ENCODE results near the gene GDF2.

GDF2 gene

DNA sequence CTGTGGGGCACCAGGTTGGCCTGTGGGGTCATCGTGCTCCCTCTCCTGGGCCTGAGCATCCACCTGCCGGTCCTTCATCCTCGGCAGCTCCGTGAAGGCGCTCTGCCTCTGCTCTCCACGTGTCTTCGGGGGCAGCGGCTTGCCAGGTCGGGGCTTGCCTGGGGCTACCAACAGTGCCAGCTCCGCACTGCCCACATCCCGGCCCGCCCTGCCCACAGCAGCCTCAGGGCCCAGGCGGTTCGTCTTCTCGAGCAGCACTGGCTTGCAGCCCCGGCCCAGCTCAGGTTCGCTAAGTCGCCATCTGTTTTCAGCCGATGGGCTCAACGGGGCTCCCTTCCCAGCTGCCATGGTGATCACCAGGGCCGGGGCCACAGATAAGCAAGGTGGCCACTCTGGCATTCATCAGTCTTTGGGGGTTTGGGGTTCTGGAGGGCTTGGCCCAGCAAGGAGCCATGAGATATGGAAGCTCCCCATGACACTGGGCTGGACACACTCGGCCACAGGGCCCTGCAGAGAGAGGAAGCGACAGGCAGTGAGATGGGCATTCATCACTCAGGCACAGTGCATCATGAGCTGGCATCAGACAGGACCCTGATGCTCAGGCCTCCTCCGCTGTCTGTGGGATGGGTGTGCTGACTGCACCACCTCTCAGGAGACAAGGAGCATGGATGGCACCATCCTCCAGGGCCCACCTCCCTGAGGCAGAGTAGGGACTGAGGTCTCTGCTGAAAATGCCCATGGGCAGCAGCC lies 46.4 kb downstream of the GDF2 start:
- Histone ChIP-seq H3K27ac (ENCODE audit: low read length) (no peak overlapping the region), H3K4me2 (ENCODE audit: insufficient read depth, low read length) (no peak overlapping the region), H3K36me3 (ENCODE audit: insufficient read depth, low read length) (no peaks in the 10 kb centered on the region), H3K79me2 (ENCODE audit: insufficient read depth, low read length) (no peaks in the 10 kb centered on the region), H4K20me1 (ENCODE audit: insufficient read depth, low read length) (0 out of 2 replicates have a peak, but pooled peaks cover 4% of the 10 kb centered on the region), H3K4me3 (ENCODE audit: low read depth in 1 of 2, low read length in 2 of 2) (no peak overlapping the region), H3K4me1 (ENCODE audit: insufficient read depth, low read length) (no peaks in the 10 kb centered on the region), H3K9ac (ENCODE audit: low read depth, low read length) (no peak overlapping the region), H3K27me3 (ENCODE audit: insufficient read depth, low read length, poor library complexity) (peaks cover 15% of the 10 kb centered on the region), H3K9me3 (ENCODE audit: insufficient read depth, low read length, severe bottlenecking) (no peaks in the 10 kb centered on the region), H2AFZ (ENCODE audit: low read depth, low read length) (no peak overlapping the region)
- no peak for ATAC-seq (ENCODE audit: insufficient read depth, low read depth)
- no peak for DNase-seq
- no peak for TF ChIP-seq EZH2 (IDR thresholded peaks at IDR 0.05; ENCODE audit: borderline replicate concordance, low read depth, low read length, severe bottlenecking)
- TF ChIP-seq, protein P1, sequence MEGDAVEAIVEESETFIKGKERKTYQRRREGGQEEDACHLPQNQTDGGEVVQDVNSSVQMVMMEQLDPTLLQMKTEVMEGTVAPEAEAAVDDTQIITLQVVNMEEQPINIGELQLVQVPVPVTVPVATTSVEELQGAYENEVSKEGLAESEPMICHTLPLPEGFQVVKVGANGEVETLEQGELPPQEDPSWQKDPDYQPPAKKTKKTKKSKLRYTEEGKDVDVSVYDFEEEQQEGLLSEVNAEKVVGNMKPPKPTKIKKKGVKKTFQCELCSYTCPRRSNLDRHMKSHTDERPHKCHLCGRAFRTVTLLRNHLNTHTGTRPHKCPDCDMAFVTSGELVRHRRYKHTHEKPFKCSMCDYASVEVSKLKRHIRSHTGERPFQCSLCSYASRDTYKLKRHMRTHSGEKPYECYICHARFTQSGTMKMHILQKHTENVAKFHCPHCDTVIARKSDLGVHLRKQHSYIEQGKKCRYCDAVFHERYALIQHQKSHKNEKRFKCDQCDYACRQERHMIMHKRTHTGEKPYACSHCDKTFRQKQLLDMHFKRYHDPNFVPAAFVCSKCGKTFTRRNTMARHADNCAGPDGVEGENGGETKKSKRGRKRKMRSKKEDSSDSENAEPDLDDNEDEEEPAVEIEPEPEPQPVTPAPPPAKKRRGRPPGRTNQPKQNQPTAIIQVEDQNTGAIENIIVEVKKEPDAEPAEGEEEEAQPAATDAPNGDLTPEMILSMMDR (IDR thresholded peaks at IDR 0.05; ENCODE audit: borderline replicate concordance, extremely low read depth, low read length, poor library complexity, severe bottlenecking) = no peak

DNA sequence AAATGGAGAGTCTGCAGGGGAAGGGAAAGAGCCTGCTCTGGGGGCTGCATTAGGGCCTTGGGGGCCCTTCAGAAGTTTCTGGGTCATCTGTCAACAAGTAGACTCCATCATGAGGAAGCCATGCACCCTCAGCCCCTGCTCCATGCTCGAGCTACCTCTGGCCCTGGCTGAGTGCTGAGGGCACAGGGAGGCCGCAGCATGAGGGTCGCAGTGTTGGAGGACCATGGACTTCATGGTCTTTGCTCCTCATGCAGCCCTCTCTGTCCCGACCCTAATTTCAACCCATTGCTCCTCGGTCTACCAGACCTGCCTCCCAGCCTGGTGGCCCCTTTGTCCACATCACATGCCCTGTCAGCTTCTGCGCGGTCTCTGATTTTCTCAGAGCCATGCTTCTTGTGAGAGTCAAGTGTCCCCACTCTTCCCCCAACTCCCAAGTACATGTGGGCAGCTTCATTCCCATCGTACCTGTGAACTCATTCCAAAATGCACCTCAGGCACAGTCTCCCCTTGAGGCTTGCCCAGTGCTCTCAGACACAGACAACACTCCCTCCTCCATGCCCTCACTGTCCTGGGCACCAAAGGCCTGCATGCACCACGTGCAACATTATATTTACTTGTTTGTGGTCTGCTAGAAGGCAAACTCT lies 47.1 kb downstream of the GDF2 start:
- Histone ChIP-seq H4K20me1 (ENCODE audit: insufficient read depth, low read length) (0 out of 2 replicates have a peak, but pooled peaks cover 4% of the 10 kb centered on the region), H3K27ac (ENCODE audit: low read length) (no peak overlapping the region), H3K27me3 (ENCODE audit: insufficient read depth, low read length, poor library complexity) (peaks cover 12% of the 10 kb centered on the region), H3K4me3 (ENCODE audit: low read depth in 1 of 2, low read length in 2 of 2) (no peak overlapping the region), H3K9me3 (ENCODE audit: insufficient read depth, low read length, severe bottlenecking) (no peaks in the 10 kb centered on the region), H3K36me3 (ENCODE audit: insufficient read depth, low read length) (no peaks in the 10 kb centered on the region), H3K79me2 (ENCODE audit: insufficient read depth, low read length) (no peaks in the 10 kb centered on the region), H3K4me2 (ENCODE audit: insufficient read depth, low read length) (no peak overlapping the region), H2AFZ (ENCODE audit: low read depth, low read length) (no peak overlapping the region), H3K4me1 (ENCODE audit: insufficient read depth, low read length) (no peaks in the 10 kb centered on the region), H3K9ac (ENCODE audit: low read depth, low read length) (no peak overlapping the region)
- ATAC-seq (ENCODE audit: insufficient read depth, low read depth) (no peak), DNase-seq (no peak)
- TF ChIP-seq, protein P1 (IDR thresholded peaks at IDR 0.05; ENCODE audit: borderline replicate concordance, extremely low read depth, low read length, poor library complexity, severe bottlenecking) = no peak

DNA sequence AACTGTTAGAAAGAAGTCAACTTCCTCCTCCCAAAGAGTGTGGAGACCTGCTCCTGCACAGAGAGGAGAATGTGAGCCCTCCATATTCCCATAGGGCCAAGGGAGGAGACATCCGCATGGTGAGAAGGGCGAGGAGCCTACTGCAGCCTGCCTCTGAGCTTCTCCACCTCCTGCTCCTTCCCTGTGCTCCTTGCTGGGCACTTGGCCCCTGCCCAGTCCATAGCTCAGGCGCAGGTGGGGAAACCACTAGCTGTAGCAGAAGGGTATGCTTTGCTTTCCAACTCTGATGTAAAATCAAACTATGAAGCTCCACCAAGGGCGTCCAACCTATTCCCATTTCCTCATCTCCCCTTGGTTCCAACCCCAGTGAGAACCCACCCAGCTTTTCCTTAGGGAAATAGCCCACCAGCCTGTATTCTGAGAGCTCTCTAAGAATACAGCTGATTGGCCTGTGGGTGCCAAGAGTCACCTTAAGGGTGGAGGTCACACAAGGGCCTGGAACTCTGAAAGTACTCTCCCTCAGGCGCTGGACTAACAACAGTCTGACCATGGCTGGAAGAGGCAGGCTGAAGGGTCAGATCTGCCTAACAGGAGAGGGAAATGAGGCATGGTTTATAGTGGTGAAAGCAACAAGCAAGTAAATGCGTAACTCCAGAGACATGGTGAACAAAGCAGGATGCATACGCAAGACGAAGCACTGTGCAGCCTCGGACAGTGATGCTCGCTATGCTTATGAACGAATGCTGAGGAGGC lies 47.9 kb downstream of the GDF2 start:
- H3K36me3 ChIP-seq (ENCODE audit: insufficient read depth, low read length) = no peaks in the 10 kb centered on the region
- no peak for TF ChIP-seq EZH2 (IDR thresholded peaks at IDR 0.05; ENCODE audit: borderline replicate concordance, low read depth, low read length, severe bottlenecking)
- TF ChIP-seq, protein P1 (IDR thresholded peaks at IDR 0.05; ENCODE audit: borderline replicate concordance, extremely low read depth, low read length, poor library complexity, severe bottlenecking) = no peak
- H4K20me1 ChIP-seq (ENCODE audit: insufficient read depth, low read length) = 0 out of 2 replicates have a peak, but pooled peaks cover 4% of the 10 kb centered on the region
- H3K9ac ChIP-seq (ENCODE audit: low read depth, low read length) = no peak overlapping the region
- DNase-seq (no peak), ATAC-seq (ENCODE audit: insufficient read depth, low read depth) (no peak)
- H2AFZ ChIP-seq (ENCODE audit: low read depth, low read length) = no peak overlapping the region
- H3K27ac ChIP-seq (ENCODE audit: low read length) = no peak overlapping the region
- no peaks in the 10 kb centered on the region for H3K4me1 ChIP-seq (ENCODE audit: insufficient read depth, low read length)
- no peaks in the 10 kb centered on the region for H3K79me2 ChIP-seq (ENCODE audit: insufficient read depth, low read length)
- no peak overlapping the region for H3K4me2 ChIP-seq (ENCODE audit: insufficient read depth, low read length)
- H3K9me3 ChIP-seq (ENCODE audit: insufficient read depth, low read length, severe bottlenecking) = no peaks in the 10 kb centered on the region
- no peak overlapping the region for H3K4me3 ChIP-seq (ENCODE audit: low read depth in 1 of 2, low read length in 2 of 2)
- H3K27me3 ChIP-seq (ENCODE audit: insufficient read depth, low read length, poor library complexity) = peaks cover 18% of the 10 kb centered on the region

All from DND-41 (cell line).